ENCODE measurements around the gene VPS72.
"Not testable (repeated sequence)": the region's sequence is repeated elsewhere in the genome, so short reads cannot be mapped to it uniquely, and the experiment has no call there.

Gene VPS72

DNA sequence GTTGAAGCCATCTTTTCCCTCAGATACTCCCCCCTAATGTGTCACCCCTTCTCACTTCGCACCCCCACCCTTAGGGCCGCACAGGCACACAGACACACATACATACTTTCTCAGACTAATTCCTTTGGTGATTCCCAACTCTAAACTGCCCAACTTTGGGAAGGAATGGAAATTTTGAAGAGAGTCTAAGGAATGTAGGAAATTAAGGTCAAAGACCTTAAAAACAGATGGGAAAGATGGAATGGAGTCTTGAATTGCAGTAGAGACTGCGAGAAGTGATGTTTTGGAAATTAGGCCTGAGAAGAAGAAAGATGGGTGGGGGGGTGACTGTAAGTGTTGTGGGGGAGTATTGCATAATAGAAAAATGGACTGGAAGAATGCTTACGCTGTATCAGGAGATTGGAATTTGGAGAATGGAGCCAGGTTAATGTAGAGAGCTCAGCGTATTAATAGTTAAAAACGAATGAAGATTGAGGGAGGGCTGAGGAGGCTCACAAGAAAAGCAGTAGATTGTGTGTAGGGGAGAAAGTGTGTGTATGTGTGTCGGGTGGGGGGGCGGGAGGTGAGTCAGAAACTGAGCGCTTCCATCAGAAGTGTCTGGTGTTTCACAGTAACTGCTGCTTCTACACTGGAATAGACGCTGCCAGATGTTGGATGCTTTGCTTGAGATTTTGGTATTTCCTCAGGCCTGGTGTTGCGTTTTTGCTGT lies 10.0 kb upstream of the VPS72 start:
- Histone ChIP-seq H3K27me3 (ENCODE audit: insufficient read depth, poor library complexity, severe bottlenecking) (no peaks in the 10 kb centered on the region), H3K27ac (replicated peaks) (peak overlapping the region; percentile 81; the same call in 1 of the 2 replicates), H3K4me3 (replicated peaks; ENCODE audit: insufficient read depth, low read length) (peak overlapping the region; percentile 98)
- DNase-seq (ENCODE audit: low read depth in 1 of 2, low spot score in 1 of 2), result peak in 1 of 2 experiments; percentile 6
- TF ChIP-seq POLR2AphosphoS5 (IDR thresholded peaks at IDR 0.05; ENCODE audit: low read depth), result no peak
- TF ChIP-seq SPI1 (IDR thresholded peaks at IDR 0.05; ENCODE audit: borderline replicate concordance, low read depth), result no peak
- TF ChIP-seq, protein P1, sequence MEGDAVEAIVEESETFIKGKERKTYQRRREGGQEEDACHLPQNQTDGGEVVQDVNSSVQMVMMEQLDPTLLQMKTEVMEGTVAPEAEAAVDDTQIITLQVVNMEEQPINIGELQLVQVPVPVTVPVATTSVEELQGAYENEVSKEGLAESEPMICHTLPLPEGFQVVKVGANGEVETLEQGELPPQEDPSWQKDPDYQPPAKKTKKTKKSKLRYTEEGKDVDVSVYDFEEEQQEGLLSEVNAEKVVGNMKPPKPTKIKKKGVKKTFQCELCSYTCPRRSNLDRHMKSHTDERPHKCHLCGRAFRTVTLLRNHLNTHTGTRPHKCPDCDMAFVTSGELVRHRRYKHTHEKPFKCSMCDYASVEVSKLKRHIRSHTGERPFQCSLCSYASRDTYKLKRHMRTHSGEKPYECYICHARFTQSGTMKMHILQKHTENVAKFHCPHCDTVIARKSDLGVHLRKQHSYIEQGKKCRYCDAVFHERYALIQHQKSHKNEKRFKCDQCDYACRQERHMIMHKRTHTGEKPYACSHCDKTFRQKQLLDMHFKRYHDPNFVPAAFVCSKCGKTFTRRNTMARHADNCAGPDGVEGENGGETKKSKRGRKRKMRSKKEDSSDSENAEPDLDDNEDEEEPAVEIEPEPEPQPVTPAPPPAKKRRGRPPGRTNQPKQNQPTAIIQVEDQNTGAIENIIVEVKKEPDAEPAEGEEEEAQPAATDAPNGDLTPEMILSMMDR (IDR thresholded peaks at IDR 0.05; ENCODE audit: insufficient read depth, low read length), result no peak
- no peak for TF ChIP-seq GABPA (IDR thresholded peaks at IDR 0.05; ENCODE audit: low read depth)
- TF ChIP-seq REST (IDR thresholded peaks at IDR 0.05; ENCODE audit: insufficient replicate concordance, low read depth), result no peak

DNA sequence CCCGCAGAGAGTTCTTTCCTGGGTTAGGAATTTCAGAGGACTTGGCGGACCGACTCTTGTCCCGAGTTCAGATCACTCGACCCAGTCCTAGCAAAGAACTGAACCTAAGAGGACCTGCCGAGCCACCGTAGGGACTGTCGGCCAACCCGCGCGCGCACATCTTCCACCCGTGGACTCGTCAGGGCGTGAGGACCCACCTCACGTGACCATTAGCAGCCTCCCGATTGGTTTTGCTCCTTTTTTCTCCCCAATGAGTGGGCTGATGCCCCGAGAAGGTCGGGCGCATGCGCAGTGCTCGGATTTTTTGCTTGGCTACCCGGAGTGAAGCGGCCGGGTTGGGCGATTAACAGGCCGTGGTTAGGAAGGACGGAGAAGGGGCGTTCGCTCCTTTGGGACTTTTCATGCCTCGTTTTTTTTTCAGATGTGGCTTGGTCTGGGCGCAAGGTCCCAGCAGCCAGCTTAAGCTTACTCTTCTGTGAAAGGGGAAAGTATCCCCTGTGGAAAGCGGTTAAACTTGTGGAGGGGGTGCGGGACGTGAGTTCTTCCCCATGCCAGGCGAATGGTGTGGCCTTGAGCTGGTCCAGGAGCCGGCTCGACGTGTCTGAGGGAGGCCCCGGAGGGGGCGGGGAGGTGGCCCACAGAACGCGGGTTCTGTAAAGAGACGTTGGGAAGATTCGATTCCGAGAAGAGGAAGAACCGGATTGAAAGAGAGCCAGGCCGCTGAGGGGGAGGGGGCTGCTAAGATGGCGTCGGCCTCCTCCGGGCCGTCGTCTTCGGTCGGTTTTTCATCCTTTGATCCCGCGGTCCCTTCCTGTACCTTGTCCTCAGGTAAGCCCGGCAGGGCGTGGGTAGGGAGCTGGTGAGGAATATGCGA lies 8.5 kb upstream of the VPS72 start, which contains the start of gene PIP5K1A:
Gene PIP5K1A (plus strand): TSS at position 299 of the 874 bp plus-strand sequence. CDS start 445 bp downstream, at position 744.
- DNase-seq (ENCODE audit: low read depth in 1 of 2, low spot score in 1 of 2), result peak; percentile 96 to 99
- H3K4me3 ChIP-seq (replicated peaks; ENCODE audit: insufficient read depth, low read length), result peak within 1 kb of the TSS; percentile 98
- no peak for TF ChIP-seq SPI1 (IDR thresholded peaks at IDR 0.05; ENCODE audit: borderline replicate concordance, low read depth)
- no peak for TF ChIP-seq GABPA (IDR thresholded peaks at IDR 0.05; ENCODE audit: low read depth)
- TF ChIP-seq POLR2AphosphoS5 (IDR thresholded peaks at IDR 0.05; ENCODE audit: low read depth), result peak; percentile 69
- no peaks in the 10 kb centered on the region for H3K27me3 ChIP-seq (ENCODE audit: insufficient read depth, poor library complexity, severe bottlenecking)
- peak within 1 kb of the TSS; percentile 81 for H3K27ac ChIP-seq (replicated peaks)

DNA sequence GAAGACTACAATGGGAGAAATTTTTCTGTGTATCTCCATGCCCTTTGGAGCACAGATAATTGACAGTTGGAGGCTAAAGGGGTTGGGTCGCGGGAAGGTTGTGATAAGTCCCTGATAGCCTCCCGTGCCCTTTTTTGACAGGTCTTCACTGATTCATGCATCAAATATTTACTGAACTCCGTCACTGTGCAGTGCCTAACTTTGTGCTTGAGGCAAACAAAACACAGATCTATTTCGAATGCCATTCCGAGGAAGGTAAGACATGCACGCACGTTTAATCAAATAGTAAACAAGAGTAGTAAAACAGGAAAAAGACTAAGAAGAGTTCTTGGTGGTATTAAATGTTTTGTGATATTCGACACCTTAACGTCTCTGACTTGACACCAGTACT lies 7.9 kb upstream of the VPS72 start:
- H3K27me3 ChIP-seq (ENCODE audit: insufficient read depth, poor library complexity, severe bottlenecking), result no peaks in the 10 kb centered on the region
- peak overlapping the region; percentile 98 for H3K4me3 ChIP-seq (replicated peaks; ENCODE audit: insufficient read depth, low read length)
- DNase-seq (ENCODE audit: low read depth in 1 of 2, low spot score in 1 of 2), result no peak
- H3K27ac ChIP-seq (replicated peaks), result peak overlapping the region; percentile 81
- no peak for TF ChIP-seq POLR2AphosphoS5 (IDR thresholded peaks at IDR 0.05; ENCODE audit: low read depth)

DNA sequence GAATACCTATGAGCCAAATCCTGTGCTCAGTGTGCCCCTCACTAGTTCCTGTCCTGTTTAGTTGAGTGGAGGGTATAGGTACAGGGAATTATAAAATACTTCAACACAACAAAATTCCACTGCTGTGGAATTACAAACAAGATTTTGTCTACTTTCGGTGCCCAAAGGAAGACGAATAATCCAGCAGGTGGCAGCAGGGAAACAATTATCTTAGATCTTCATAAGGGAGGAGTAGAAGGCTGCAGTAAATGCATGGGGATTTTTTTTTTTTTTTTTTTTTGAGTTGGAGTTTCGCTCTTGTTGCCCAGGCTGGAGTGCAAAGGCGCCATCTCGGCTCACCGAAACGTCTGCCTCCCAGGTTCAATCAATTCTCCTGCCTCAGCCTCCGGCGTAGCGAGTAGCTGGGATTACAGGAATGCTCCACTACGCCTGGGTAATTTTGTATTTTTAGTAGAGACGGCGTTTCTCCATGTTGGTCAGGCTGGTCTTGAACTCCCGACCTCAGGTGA lies 6.3 kb upstream of the VPS72 start:
- Histone ChIP-seq H3K27me3 (ENCODE audit: insufficient read depth, poor library complexity, severe bottlenecking) (no peaks in the 10 kb centered on the region), H3K4me3 (replicated peaks; ENCODE audit: insufficient read depth, low read length) (peak overlapping the region; percentile 21), H3K27ac (replicated peaks) (peak overlapping the region; percentile 47)
- TF ChIP-seq, protein P1 (IDR thresholded peaks at IDR 0.05; ENCODE audit: insufficient read depth, low read length), result peak; percentile 56
- no peak for TF ChIP-seq POLR2AphosphoS5 (IDR thresholded peaks at IDR 0.05; ENCODE audit: low read depth)
- DNase-seq (ENCODE audit: low read depth in 1 of 2, low spot score in 1 of 2), result peak; percentile 47 to 83

GRCh38 chr1:151194894-151195594 lies 5.0 kb upstream of the VPS72 start:
- DNase-seq (ENCODE audit: low read depth in 1 of 2, low spot score in 1 of 2), result peak; percentile 16 to 78
- H3K27me3 ChIP-seq (ENCODE audit: insufficient read depth, poor library complexity, severe bottlenecking), result not testable (repeated sequence)
- peak; percentile 20; the same call in 1 of the 2 replicates for TF ChIP-seq POLR2AphosphoS5 (IDR thresholded peaks at IDR 0.05; ENCODE audit: low read depth)
- H3K27ac ChIP-seq (replicated peaks), result peak overlapping the region; percentile 61
- H3K4me3 ChIP-seq (replicated peaks; ENCODE audit: insufficient read depth, low read length), result peak overlapping the region; percentile 32

Data from HL-60 (cell line).